ENCODE results near the gene CLIP3. TPM values are rescaled to one million over a fixed set of nuclear protein-coding genes. Genes with fewer than 3 reads are reported as not detected.
"Not testable (repeated sequence)": the region's sequence is repeated elsewhere in the genome, so short reads cannot be mapped to it uniquely, and the experiment has no call there.

CLIP3 gene
- total RNA-seq (2014; rRNA removed; shearing (Covaris generic)): 0.34 and 0.43 TPM in 2 replicates
- 1.5 and 2.8 TPM in 2 replicates for polyA plus RNA-seq (2015; cell fraction: cytosol; rRNA removed)
- 0.33 and 0.62 TPM in 2 replicates for polyA plus RNA-seq (2015; cell fraction: nucleus; rRNA removed)

- in situ Hi-C loops (cut with HindIII; ENCODE audit: low pct_unique_long_range_greater_than_20kb, low sequenced_read_pairs): no loop called here
- peak; percentile 55 for DNase-seq (ENCODE audit: low read depth, low spot score)
These were observed at the start of gene CLIP3 for GRCh38 chr19:36032251-36033104. Gene CLIP3 (minus strand): TSS chr19:36032873. CDS start chr19:36032357, 516 bp downstream.

- in situ Hi-C loops (cut with HindIII; ENCODE audit: low pct_unique_long_range_greater_than_20kb, low sequenced_read_pairs): no loop called here
- no peak for DNase-seq (ENCODE audit: low read depth, low spot score)
These were observed 49.2 kb upstream of the CLIP3 start for GRCh38 chr19:36081894-36082293.

GRCh38 chr19:36081385-36081784, 48.7 kb upstream of the CLIP3 start:
- in situ Hi-C loops (cut with HindIII; ENCODE audit: low pct_unique_long_range_greater_than_20kb, low sequenced_read_pairs): no loop called here
- peak; percentile 43 for DNase-seq (ENCODE audit: low read depth, low spot score)

GRCh38 chr19:36079389-36079945, 46.8 kb upstream of the CLIP3 start:
- in situ Hi-C loops (cut with HindIII; ENCODE audit: low pct_unique_long_range_greater_than_20kb, low sequenced_read_pairs): no loop called here
- DNase-seq (ENCODE audit: low read depth, low spot score): no peak

GRCh38 chr19:36073121-36073876, 40.6 kb upstream of the CLIP3 start:
- in situ Hi-C loops (cut with HindIII; ENCODE audit: low pct_unique_long_range_greater_than_20kb, low sequenced_read_pairs): no loop called here
- DNase-seq (ENCODE audit: low read depth, low spot score): no peak

GRCh38 chr19:36072081-36072480, 39.4 kb upstream of the CLIP3 start:
- in situ Hi-C loops (cut with HindIII; ENCODE audit: low pct_unique_long_range_greater_than_20kb, low sequenced_read_pairs): no loop called here
- DNase-seq (ENCODE audit: low read depth, low spot score): no peak

- DNase-seq (ENCODE audit: low read depth, low spot score); in situ Hi-C loops (cut with HindIII; ENCODE audit: low pct_unique_long_range_greater_than_20kb, low sequenced_read_pairs): not testable (repeated sequence)
These were observed 36.3 kb upstream of the CLIP3 start for GRCh38 chr19:36068810-36069499.

GRCh38 chr19:36067681-36068080, 35.0 kb upstream of the CLIP3 start:
- DNase-seq (ENCODE audit: low read depth, low spot score): no peak
- in situ Hi-C loops (cut with HindIII; ENCODE audit: low pct_unique_long_range_greater_than_20kb, low sequenced_read_pairs): no loop called here

GRCh38 chr19:36064826-36065225, 32.2 kb upstream of the CLIP3 start:
- DNase-seq (ENCODE audit: low read depth, low spot score): no peak
- in situ Hi-C loops (cut with HindIII; ENCODE audit: low pct_unique_long_range_greater_than_20kb, low sequenced_read_pairs): no loop called here

DNA sequence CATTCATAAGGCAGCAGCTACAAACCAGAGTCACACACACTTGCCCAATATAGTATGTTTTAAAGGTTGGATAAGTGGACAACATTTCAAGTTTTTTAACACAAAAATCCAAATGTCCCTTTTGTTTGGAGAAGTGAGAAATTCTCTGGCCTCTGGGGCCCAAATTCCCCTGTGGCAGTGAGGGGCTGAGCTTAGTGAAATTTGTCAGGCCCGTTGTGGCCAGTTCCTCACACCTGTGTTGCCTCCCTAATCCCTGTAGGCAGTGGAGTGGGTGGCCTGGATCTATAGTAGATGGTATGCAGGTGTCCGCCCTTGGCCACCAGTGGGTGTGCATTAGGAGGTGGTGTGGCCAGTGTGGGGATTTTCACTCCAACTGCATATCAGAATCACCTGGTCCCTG, 28.7 kb upstream of the CLIP3 start:
- in situ Hi-C loops (cut with HindIII; ENCODE audit: low pct_unique_long_range_greater_than_20kb, low sequenced_read_pairs): no loop called here
- no peak for DNase-seq (ENCODE audit: low read depth, low spot score)

DNA sequence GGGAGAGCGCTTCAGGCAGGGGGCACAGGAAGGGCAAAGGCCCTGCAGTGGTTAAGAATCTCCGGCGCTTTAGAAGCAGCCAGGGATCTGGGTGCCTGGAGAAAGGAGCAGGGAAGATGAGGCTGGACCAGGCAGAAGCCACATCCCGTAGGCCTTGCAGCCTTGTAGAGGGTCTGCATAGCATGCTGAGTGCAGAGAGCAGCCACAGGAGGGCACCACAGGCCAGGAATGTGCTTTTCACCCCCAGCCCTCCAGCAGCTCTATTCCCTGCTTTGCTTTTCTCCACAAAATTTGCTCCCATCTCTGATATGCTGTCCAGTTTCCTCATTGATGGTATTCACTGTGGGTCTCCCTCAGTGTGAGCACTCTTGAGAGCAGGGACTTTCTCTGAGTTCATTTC, 27.8 kb upstream of the CLIP3 start:
- in situ Hi-C loops (cut with HindIII; ENCODE audit: low pct_unique_long_range_greater_than_20kb, low sequenced_read_pairs): no loop called here

GRCh38 chr19:36059180-36059910, 26.7 kb upstream of the CLIP3 start:
- in situ Hi-C loops (cut with HindIII; ENCODE audit: low pct_unique_long_range_greater_than_20kb, low sequenced_read_pairs): no loop called here
- DNase-seq (ENCODE audit: low read depth, low spot score): no peak

More for the DNA sequence above, 27.8 kb upstream of the CLIP3 start:
- DNase-seq (ENCODE audit: low read depth, low spot score): peak; percentile 65

DNA sequence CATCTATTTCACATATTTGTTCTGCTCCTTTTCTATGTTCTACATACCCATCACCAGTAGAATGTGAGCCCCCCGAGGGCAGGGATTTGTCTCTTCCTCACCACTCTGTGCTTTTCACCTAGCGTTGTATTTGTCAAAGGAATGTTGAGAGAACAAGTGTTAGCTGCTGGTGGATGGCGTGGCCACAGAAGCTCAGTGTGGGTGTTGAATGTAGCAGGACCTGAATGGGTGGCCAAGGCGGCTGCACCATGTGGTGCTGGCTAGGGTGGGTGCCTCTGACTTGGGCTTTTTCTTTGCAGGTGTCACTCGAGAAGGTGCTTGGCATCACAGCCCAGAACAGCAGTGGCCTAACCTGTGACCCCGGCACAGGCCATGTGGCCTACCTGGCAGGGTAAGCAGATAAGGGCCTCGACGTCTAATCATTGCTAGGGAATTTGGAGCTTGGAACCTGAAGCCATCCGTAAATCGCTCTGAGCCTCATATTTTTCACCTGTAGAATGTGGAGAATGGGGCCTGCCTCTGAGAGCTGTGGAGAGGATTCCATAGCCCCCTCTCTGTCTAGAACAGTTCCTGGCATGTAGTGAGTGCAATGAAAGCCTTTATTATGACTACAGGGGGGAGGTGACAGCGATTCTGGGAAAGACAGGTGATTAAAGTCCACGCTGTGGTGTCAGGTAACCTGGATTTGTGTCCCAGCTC, 26.0 kb upstream of the CLIP3 start:
- no peak for DNase-seq (ENCODE audit: low read depth, low spot score)
- in situ Hi-C loops (cut with HindIII; ENCODE audit: low pct_unique_long_range_greater_than_20kb, low sequenced_read_pairs): no loop called here

GRCh38 chr19:36054733-36055686, 22.3 kb upstream of the CLIP3 start, which contains the start of gene WDR62:
Gene WDR62 (plus strand): TSS chr19:36054897. CDS start chr19:36054972, 75 bp downstream.
- DNase-seq (ENCODE audit: low read depth, low spot score): peak; percentile 89
- in situ Hi-C loops (cut with HindIII; ENCODE audit: low pct_unique_long_range_greater_than_20kb, low sequenced_read_pairs): no loop called here

DNA sequence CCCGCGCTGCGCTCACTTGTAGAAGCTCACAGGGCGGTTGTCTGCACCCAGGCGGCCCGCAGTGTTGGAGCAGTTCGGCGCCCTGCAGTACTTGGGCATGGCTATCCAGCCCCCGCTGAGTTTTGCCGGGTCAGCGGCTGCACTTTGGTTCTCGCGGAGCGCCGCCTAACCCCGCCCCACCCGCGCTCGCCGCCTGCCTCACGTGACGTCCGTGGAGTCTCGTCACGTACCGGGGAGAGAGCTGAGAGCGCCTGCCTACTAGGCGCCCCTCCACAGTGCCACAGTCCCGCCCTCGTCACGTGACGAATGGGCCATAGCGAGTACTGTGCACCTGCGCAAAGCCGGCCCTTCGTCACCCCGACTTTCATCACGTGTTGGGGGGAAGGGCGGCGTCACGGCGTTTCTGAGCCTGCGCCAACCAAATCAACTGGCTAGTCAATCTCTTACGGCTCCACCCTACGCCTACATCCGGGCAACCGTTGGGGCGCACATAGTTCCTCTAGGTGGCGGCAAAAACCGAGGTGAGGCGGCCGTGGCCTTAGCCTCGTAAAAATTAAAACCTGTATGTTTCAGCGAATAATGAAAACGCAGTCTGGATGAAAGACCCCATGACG, 21.6 kb upstream of the CLIP3 start, which contains the start of gene THAP8:
Gene THAP8 (minus strand): TSS at position 167 of the 614 bp plus-strand sequence. CDS start 68 bp downstream, at position 99.
- peak; percentile 98 for DNase-seq (ENCODE audit: low read depth, low spot score)
- in situ Hi-C loops (cut with HindIII; ENCODE audit: low pct_unique_long_range_greater_than_20kb, low sequenced_read_pairs): no loop called here
